NCI-H82 (cell line): ENCODE data around the gene WBP2.

Source experiments
- DNase-seq: peaks from one replicate; lab custom pipeline; 2025; lab: John Stamatoyannopoulos, UW

The WBP2 gene

DNA sequence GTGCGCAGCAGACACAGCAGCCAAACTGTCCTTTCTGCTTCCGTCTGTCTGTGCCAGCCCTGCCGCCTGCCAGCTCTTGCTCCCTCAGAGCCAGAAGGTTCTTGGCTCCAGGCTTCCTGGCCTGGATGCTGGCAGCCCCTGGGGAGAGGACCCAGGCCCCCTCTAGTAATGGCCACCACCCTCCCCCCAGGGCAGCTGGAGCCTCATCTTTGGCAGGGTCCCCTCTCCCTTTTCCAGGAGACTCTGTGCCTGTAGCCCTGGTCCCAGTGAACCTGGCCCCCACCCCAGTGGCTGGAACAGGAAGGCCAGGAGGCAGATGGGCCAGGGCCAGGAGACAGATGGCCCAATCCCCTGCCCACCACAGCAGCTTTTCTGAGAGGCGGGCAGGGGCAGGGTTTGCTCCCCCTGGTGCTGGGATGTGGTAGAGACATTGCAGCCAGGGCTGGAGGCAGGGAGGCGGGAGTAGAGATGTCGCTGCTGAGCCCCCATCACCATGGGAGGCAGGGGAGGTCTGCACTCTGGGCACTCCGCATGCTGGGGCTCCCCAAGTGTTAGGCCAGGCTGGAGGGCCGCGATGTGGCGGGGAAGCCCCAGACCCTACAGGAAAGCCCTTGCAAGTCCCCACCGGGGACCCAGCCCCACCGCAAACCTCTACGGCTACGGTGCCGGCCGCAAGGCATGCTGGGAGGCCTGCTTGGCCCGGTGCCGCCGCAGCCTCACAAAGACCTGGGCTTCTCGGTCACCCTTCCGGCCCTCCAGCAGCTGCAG is 27.6 kb downstream of the WBP2 start:
- DNase-seq: peak; percentile 98

DNA sequence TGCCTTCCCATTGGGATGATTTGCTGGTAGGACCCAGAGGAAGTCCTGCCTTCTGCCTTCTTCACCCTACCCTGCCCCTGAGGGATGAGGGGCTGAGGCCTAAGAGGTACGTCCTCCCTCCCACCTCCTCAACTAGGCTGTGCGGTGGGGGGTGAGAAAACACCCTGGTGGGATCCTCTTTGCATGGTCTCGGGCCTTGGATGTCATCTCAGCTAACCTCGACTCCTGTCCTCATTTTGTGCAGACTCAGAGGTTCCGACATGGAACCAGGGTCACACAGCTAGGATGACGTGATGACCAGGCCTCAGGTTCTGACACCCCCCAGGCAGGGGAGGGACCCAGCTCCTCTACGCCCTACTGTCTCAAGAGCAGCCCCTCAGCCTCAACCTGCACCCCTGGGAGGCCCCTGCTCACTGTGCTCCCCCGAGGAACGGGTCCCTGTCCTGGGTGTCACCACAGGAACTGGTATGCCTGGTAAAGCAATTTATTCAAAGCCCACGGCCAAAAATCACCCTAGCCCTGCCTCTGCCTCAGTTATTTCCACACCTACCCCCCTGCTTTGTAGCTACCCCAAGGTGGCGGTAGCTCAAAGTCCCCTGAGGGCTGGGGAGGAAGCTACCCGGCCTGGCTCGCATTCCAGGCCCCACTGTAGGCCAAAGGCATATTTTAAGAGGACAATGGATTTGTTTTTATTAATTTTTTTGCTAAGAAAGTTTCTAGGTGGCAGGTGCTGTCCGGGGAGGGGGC is 28.4 kb downstream of the WBP2 start:
- peak; percentile 58 for DNase-seq

DNA sequence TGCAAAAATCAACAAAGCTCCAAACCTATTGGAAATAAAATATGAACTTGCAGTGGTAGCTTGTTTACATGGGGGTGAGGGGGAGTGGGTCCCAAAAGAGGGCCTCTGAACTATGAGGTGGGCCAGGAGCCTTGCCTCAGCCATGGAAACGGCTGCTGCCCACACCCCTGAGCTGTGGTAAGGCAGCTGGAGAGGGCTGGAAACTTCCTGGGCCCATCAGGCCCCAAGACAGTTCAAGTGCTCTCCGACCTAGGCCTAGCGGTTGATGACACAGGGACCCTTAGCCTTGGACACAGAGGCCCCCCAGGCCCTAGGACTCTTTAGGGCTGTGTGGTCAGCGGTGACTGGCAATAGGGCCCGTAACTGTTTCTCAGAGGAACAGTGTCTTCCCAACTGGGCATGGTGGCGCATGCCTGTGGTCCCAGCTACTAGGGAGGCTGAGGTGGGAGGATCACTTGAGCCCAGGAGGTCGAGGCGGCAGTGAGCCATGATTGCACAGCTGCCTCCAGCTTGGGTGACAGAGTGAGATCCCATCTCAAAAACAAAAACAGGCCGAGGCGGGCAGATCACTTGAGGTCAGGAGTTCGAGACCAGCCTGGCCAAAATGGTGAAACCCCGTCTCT is 29.3 kb downstream of the WBP2 start:
- no peak for DNase-seq

DNA sequence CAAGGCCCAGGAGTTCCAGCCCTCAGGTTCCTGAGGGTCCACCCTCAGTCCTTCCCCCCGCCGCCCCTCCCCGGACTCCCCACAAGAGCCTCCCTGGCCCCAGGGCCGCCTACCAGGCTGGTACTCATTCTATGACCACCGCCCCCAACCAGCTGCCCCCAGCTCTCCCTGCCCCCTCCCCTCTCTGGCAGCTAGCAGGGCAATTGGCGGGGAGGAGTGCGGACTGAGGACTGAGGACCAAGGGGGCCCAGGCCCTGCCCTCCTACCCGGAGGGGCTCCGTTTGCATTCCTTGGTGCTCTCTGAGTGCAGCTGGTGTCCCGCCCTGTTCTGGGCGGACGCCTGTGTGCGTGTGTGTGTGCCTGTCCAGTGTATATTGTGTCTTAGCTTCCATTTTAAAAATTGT is 30.0 kb downstream of the WBP2 start:
- DNase-seq: no peak

DNA sequence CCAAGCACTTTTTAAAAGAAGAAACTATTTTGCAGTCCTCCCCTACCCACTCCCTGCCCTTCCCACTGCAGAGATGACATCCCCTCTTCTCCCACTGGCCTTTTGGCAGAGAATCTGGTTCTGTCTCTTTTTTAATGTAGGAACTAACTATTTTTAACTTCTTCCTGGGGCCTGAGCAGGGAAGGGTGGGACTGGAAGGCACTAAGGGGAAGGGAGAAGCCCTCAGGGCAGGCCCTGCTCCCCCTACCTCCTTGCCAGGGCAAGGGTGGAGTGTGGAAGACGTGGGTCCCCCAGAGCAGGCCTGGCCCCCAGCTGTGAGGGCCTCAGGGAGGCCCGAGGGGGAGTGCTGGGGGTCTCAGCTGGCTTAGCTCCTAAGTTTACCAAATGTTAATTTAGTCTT is 30.5 kb downstream of the WBP2 start:
- no peak for DNase-seq

DNA sequence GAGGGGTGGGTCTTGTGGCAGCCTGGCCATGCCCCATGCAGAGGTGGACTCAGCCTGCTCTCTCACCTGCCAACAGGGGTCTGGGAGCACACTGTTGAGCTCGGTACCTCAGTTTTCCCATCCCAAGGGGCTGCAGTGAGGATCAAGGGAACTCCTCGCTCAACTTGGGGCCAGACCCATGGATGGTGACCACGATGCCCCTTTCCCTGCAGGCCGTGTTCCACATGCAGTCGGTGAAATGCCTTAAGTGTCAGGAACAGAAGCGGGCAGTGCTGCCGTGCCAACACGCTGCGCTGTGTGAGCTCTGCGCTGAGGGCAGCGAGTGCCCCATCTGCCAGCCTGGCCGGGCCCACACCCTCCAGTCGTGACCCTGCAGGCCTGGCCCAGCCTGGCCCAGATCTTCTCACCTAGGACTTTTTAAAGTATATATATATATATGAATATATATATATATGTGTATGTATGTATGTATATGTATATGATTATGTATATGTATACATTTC is 31.0 kb downstream of the WBP2 start:
- no peak for DNase-seq

DNA sequence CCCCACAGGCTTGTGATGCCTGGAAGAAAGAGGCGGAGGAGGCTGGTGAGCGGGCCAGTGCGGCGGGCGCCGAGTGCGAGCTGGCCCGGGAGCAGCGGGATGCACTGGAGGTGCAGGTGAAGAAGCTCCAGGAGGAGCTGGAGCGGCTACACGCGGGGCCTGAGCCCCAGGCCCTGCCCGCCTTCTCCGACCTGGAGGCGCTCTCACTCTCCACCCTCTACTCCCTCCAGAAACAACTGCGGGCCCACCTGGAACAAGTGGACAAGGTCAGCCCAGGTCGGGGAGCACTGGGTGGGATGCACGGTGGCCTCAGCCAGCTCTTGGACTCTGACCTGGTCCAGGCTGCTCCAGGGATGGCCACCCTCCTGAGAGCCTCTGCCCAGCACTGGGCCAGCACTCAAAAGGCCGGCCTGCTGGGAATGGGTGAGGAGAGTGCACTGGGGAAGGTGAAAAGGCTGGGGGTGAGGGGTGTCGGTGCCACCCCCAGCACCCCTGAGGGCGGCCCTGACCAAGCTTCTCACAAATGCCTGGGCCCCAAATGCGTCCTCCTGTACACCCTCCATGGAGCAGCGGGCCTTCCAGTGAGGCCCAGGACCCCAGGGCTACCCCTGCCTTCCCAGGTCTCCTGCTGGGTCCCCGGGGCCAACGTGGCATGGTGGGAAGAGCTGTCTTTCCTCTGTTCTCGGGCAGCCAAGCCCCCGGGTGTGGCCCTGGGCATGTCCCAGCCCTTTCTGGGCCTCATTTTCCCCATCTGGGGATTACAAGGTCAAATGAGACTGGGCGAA is 31.7 kb downstream of the WBP2 start:
- no peak for DNase-seq

DNA sequence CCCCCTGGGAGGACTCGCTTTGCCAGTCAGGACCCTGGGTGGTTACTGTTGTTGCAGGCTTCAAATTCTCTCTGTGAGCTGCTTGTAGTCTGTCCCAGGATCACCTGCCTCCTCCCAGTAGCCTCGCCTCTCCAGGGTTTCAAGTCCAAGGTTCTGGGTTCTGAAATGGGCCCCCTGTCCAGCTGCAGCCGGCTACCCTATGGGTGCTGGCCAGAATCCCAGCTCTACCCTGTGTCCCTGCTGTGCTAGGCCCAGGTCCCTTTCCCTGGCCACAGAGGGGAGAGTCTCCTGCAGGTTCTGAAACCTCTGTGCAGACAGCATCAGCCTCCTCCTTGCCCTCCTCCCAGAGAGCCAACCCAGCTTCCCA is 32.4 kb downstream of the WBP2 start:
- DNase-seq: no peak

DNA sequence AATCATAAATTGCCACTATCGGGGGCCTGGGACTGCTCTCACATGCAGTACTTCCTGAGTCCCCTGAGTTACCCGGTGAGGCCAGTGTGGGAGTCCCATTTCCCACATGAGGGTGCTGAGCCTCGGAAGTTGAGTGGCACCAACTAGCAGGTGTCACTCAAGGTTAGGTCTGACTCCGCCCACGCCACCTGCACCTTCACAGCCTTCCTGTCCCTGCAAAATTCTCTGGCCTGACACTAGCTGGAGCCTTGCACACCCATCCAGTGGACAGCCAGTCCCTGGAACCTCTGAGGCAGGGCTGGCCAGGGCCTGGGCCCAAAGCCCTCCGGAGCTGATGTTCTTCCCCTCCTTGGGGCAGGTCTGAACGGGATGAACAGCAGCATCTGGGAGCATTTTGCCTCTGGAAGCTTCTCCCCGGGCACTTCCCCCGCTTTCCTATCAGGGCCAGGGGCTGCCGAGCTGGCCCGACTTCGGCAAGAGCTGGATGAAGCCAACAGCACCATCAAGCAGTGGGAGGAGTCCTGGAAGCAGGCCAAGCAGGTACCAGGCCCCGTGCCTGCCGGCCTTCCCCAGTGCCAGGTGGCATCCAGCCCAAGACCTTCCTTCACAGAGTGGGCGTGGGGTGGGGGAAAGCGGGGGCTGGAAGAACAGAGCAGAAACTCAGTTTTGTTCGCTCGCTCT is 32.9 kb downstream of the WBP2 start:
- DNase-seq: no peak

DNA sequence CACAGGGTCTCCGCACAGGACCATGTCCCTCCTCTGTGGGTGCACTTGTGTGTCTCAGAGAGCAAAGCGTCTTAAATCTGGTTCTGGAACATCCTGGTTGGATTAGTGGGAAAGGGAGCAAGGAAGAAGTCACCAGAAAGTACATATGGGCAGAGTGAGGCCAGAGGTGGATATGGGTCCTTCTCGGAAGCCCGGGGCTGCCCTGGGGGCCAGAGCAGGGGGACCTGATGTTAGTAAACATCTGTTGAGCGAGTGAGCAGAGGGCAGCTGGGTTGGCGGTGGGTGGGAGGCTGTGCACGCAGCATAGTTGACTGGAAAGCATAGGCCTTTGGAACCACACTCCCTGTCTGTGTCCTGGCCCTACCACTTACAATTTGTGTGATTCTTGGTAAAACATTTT is 33.6 kb downstream of the WBP2 start:
- DNase-seq: no peak

DNA sequence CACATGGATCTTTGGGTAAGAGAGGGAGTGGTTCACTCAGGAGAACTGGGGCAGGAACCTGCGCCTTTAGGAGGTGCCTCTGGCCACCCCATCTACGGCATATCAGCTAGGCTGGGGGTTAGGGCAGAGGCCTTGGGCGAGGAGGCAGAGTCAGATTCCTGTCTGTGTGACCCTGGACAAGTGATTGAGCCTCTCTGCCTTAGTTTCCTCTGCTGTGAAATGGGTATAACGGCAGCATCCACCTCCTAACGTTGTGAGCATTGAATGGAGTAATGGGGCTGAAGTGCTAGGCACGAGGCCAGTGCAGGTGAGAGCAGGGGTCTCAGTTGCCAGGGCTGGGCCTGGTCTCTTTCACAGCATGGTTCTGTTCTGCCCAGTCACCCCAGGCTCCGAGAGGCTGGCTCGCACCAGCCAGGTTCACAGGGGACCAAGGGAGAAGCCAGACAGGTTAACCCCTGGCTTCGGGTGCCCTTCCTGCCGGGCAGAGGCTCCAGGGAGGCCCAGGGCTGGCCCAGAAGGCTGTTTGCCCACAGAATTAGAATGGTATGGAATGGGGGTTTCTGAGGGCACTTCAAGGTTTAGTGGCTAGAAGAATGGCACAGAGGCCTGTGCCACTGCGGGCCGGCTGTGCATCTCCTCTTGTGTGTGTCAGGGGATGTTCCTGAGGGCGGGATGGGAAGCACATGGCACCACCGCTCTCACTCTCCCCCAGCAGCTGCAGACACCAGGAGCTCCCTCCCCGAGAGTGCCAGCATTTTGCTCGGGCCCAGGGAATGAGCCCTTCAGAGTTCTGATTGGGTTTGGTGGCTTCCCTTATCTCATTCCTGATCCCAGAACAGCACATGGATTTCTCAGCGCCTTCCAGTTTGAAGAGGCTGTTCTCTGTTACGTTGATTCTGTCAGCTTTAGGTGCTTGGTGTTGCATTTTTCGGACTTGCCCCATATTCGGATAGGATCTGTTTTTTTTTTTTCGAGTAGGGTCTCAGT is 34.7 kb downstream of the WBP2 start:
- no peak for DNase-seq

DNA sequence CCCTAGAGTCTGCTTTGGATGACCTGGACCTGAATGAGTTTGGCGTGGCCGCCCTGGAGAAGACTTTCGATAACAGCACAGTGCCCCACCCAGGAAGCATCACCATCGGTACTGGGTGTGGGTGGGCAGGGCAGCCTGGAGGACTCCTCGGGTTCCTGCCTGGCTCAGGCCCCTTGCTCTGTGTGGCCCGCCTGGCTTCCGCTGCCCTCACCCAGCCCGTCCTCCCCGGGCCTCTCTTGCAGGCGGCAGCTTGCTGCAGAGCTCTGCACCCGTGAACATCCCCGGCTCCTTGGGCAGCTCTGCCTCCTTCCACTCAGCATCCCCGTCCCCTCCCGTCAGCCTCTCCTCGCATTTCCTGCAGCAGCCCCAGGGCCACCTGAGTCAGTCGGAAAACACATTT is 35.5 kb downstream of the WBP2 start:
- DNase-seq: no peak

DNA sequence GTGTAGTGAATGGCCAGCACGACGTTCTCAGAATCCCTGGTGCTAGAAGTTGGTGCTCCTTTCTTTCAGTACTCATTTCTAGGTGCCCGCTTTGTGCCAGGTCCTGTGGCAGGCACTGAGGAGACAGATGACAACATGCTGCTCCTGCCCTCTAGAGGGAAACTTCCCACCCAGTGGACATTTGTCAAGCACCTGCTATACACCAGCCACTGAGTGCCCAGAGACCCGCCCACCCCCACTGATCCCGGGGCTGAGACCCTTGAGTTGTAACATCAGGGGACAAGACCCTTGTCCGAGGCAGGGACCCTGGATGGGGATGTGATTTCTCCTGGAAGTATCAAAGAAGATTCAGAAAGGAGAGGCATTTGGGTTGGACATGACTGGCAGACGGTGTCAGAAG is 36.0 kb downstream of the WBP2 start:
- no peak for DNase-seq

DNA sequence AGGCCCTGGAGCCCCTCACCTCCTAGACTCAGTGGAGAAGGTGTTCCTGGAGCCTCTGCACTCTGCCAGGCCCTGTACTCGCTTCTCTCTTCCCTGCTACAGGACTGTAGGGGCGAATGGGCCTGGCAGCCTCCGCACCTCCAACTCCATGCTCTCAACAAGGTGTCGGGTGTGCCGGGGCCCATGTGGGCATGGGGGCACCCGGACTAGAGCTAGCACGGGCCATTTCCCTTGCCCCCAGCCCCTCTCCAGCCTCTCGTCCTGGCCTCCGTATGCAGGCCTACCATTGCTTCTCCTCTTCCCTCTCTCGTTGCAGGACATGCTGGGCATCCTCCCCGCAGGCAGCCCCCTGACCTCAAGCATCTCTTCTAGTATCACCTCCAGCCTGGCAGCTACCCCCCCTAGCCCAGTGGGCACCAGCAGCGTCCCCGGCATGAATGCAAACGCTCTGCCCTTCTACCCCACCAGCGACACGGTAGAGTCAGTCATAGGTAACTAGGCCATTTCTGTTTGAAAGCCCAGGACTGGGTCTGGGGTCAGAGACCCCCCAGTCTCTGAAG is 36.7 kb downstream of the WBP2 start:
- no peak for DNase-seq

DNA sequence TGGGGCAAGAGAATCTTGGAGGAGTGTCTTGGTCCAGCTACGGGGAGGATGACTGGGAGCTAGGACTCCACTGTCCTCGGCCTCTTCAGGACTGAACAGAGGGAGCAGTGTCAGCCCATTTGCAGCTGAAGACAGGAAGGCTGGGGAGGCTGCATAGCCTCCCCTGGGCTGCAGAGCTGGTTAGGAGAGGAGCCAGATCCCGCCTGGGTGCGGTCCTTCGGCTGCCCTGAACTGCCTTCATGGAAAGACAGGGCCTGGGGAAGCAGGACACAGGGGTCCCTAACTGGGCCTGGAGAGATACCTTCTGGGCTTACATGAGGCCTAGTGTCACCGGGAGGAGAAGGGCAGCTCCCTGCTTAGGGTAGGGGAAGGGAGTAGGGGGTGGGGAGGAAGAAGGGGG is 37.6 kb downstream of the WBP2 start:
- DNase-seq: no peak

DNA sequence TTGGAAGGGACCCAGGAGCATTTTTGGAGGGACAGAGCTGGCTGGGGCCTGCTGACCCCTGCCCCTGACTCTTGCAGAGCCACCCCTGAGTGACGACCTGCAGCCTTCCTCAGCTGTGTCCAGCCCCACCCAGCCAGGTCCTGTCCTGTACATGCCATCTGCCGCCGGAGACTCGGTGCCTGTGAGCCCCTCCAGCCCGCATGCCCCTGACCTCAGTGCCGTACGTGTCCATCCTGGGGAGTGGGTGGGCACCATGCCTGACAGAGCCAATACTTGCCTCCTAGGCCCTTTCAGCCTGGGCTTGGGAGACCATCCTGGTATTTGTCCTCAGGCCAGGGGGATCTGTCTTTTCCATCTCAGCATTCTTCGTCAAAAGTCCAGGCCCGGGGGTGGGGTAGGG is 38.4 kb downstream of the WBP2 start:
- DNase-seq: no peak

DNA sequence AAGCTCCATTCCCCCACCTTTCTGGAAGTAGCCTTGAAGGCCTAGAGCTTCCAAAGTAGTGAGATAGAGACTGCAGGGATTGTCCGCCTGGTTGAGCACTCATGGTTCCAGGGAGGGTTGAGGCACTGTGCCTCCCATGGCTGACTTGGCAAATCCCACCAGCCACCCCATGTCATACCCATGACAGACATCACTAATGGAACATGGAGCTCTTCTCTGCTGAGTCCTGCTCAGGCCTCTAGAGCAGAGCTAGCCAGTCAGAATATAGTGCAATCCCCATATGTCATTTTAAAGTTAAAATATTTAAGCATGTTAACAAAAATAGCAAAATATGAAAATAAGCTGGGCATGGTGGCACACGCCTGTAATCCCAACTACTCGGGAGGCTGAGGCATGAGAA is 39.7 kb downstream of the WBP2 start:
- DNase-seq: no peak

DNA sequence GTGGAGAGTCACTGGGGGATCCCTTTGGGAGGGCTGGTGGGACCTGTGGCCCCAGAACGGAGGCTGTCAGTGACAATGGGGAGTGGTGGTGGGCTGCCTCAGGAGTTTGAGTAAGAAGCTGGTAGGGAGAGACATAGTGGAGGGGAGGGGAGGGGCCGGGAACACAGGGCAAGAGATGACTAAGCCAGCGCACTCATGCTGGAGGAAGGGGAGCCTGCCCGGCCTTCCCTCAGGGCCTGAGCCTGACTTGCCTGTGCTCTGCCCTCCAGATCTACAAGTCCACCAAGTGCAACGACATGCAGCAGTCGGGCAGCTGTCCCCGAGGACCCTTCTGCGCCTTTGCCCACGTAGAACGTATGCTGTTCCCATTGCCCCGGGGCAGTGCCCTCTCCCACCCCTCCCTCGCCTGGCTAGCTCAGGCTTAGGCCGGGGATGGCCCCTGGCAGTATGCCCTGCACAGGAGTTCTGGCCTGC is 40.2 kb downstream of the WBP2 start:
- DNase-seq: no peak

DNA sequence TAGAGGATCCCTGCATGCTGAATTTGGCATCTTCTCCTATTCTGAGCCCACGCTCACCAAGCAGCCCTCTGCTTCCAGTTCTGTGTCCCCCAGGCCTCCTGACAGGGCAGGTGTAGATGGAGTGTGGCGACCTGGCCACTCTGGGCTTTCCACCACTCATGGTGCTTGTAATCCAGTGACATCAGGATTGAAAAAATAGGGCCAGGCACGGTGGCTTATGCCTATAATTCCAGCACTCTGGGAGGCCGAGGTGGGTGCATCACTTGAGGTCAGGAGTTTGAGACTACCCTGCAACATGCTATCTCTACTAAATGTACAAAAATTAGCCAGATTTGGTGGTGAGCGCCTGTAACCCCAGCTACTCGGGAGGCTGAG is 41.1 kb downstream of the WBP2 start:
- no peak for DNase-seq
